GM03348 (cell line): ENCODE data around the gene AEBP1.

Experiments
- DNase-seq: peaks from one replicate; pipeline ENCODE4 v3.0.0; 2012; ENCODE audit warnings: low spot score

The AEBP1 gene

GRCh38 chr7:44103923-44104859, at the start of gene AEBP1:
Gene AEBP1 (plus strand): TSS chr7:44104345. CDS start chr7:44104666, 321 bp downstream.
- peak; percentile 75 for DNase-seq

DNA sequence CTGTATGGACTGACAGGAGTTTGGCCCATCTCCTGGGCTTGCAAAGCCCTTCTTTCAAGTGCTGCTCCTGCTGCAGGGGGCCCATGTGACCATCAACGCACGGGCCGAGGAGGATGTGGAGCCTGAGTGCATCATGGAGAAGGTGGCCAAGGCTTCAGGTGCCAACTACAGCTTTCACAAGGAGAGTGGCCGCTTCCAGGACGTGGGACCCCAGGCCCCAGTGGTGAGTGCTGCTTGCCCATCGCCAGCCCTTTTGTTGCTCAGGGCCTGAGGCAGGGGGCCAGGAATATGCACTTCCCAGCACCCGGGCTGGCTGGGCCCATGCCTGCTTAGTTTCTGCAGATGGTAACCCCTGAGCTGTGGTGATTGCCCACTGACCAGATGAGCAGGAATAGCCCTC, 47.5 kb upstream of the AEBP1 start:
- no peak for DNase-seq

- no peak for DNase-seq
Measured at GRCh38 chr7:44057181-44057848, 46.8 kb upstream of the AEBP1 start.

GRCh38 chr7:44057849-44058758, 46.0 kb upstream of the AEBP1 start:
- DNase-seq, result no peak

- no peak for DNase-seq
Measured at GRCh38 chr7:44058759-44059218, 45.4 kb upstream of the AEBP1 start.

DNA sequence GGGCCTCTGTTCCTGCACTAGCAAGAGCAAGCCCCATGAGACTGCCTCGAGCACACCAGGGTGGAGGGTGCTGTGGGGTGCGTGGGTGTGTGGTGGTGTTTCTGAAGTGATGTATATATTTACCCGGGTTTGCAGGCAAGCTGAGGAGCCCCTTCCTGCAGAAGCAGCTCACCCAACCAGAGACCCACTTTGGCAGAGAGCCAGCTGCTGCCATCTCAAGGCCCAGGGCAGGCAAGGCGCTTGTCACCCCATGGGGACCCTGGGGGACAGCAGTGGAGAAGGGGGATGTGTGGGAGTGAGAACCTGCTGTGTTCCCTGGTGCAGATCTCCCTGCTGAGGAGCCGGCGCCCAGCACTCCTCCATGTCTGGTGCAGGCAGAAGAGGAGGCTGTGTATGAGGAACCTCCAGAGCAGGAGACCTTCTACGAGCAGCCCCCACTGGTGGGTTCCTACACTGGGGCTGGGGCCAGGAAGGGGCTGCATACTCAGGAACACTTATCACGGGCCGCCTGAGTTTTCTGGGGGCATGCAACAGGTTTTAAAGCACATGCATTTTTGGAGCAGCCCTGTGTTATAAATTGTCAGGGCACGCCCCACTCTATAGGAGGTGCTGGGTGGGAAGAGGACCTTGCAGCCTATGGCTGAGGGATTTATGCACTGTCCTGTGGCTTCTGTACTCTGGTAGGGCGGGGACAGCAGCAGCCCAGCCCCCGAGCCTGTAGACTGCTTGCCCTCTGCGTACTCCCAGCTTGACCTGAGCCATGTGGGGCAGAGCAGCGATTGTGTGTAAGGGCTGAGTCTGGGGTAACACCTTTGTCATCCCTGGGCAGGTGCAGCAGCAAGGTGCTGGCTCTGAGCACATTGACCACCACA, 44.7 kb upstream of the AEBP1 start:
- DNase-seq, result no peak

DNA sequence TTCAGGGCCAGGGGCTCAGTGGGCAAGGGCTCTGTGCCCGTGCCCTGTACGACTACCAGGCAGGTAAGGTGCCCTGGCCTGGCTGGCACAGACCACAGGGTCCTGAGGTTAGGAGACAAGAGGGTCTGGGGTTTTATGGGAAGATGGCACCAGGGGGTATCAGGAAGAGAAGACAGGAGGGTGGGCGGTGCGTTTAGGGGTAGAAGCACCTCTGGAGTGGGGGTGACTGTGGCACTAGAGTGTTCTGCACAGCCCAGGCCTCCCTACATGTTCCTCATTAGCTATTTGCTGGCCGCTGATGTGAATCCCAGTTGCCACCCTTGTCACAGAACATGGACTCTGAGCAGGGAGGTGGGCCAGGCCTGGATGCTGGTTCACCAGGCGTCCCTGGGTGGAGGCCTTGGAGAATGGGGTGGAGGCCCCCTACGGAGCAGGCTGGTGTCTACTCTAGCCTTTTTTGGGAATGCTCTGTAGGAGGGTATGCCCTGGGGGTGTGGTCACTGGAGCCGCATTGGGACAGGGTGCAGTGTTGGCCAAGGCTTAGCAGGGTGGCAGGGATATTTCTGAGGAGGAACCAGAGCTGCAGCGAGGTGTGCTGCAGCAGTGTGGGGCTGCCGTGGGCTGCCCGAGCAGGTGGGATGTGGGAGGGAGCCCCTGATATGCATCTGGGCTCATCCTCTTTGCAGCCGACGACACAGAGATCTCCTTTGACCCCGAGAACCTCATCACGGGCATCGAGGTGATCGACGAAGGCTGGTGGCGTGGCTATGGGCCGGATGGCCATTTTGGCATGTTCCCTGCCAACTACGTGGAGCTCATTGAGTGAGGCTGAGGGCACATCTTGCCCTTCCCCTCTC, 43.8 kb upstream of the AEBP1 start:
- no peak for DNase-seq

- DNase-seq, result no peak
Measured at GRCh38 chr7:44060948-44061644, 43.0 kb upstream of the AEBP1 start.

DNA sequence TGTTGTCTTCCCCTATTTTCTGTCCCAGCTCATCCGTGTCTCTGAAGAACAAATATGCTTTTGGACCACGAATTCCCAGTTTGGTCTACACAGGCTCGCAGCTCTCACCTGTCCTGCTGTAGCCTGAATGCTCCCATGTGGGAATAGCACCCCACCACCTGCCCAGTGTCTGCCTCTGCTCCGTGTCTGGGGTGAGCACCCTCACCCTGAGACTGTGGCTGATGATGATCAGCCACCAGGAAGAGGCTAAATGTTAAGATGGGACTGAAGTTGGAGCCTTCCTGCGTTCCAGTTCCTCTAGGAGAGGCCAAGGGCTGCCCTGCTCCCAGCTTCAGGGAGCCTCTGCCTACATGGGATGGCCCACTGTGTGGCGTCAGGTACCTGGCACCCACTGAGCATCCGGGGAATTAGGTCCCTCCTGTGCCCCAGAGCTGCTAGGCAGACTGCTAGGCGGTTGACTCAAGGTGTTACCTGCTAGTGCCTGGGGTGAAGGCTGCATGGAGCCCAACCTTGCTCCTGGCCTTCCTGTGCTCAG, 42.4 kb upstream of the AEBP1 start:
- no peak for DNase-seq

- no peak for DNase-seq
Measured at GRCh38 chr7:44062180-44062902, 41.8 kb upstream of the AEBP1 start.

- DNase-seq, result no peak
Measured at GRCh38 chr7:44062903-44063295, 41.2 kb upstream of the AEBP1 start.

- no peak for DNase-seq
Measured at GRCh38 chr7:44063547-44063893, 40.6 kb upstream of the AEBP1 start.

DNA sequence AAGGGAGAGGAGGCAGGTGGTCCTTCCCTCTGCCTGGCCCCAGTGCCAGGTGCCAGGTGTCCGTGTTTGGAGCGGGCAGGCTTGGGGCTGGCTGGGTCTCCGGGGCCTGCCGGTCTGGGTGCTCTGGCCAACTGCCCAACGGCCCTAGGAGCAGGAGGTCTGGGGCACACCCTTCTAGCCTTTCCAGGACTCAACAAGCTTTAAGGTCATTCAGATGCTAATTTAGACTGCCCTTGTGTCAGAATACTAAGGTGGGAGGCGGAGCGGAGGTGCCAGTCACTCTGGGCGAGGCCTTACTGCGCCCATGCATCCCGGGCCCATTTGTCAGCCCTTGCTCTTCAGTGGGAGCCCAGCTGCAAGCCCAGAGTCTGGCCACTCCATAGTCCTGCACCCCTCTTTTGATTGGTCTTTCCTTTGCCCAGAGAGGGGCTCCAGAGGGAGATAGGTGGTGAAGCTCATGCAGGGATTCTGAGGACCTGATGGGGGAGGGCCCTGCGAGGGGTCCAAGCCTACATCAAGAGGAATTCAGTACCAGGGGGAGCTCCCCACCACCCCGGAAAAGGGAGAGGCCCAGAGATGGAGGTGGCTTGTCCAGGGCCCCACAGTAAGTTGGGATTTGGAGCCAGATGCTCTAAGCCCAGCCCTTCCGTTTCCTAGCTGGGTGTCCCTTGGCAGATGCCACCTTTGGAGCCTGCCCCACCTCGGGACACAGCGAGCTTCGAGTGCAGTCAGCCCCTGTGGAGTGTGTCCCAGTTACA, 40.1 kb upstream of the AEBP1 start:
- no peak for DNase-seq

GRCh38 chr7:44064791-44065430, 39.2 kb upstream of the AEBP1 start:
- no peak for DNase-seq

DNA sequence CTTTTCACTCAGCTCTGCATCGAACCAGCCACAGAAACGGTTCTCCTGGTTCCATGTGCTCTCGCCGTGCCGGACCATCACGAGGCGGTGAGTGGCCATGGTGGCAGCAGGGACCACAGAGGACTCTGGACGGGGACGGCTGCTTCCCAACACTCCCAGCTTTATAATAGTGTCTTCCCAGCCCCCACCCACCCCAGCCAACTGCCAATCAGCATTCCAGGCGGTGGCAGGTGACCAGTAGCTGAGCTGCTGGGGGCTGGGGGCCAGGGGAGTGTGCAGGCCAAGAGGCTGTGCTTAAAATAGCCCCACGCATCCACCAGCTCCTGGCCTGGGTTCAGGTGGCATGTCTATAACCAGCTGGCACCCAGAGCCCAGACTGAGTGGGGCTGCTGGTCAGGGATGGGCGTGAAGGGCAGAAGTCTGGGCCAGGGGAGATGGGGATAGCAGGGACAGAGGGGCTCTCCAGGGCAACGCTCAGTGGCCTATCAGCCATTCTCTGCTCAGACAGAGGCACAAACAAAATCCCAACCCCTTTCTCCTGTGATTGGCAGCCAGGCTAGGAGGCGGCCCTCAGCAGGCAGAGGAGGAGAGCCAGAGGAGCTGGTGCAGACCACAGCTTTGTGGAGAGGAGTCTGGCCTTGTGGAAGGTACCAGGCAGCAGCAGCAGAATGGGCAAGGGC, 38.6 kb upstream of the AEBP1 start, which contains the start of gene PGAM2:
PGAM2 (minus strand) TSS at position 137 of the 680 bp plus-strand sequence; CDS start at position 99, 38 bp downstream.
- DNase-seq, result peak; percentile 44

DNA sequence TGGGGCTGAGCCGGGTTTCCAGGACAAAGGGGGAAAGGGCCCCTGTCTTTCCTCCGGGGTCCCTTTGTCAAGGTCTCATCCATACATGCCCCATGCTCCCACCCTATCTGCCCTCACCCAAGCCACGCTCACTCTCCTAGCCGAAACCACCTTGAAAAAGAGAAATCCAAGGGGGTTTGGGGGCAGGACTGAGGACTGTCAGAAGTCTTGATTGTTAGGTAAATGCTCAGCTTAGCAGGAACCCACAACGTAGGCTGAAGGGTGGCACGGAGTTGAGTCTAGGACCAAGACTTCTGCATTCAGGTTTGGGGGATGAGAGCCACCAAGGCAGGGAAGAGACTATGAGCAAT, 38.1 kb upstream of the AEBP1 start:
- no peak for DNase-seq
